ENCODE data around the gene PDE6G. TPM values are rescaled to one million over a fixed set of nuclear protein-coding genes. Genes with fewer than 3 reads are reported as not detected.

PDE6G gene
- total RNA-seq, 1 experiment from 2014 or later = not detected

- Histone ChIP-seq H3K4me1 (replicated peaks) (no peaks in the 10 kb centered on the region), H3K36me3 (peaks cover 100% of the 10 kb centered on the region), H3K27ac (no peak overlapping the region), H3K27me3 (replicated peaks) (no peaks in the 10 kb centered on the region), H3K9me3 (replicated peaks) (no peaks in the 10 kb centered on the region), H3K4me3 (no peak overlapping the region)
- no peak for DNase-seq (ENCODE audit: low read depth in 1 of 2, low spot score in 2 of 2)
Measured at GRCh38 chr17:81693509-81694210, 37.3 kb upstream of the PDE6G start.

GRCh38 chr17:81691608-81692007 is 35.3 kb upstream of the PDE6G start:
- Histone ChIP-seq H3K36me3 (peaks cover 100% of the 10 kb centered on the region), H3K27me3 (replicated peaks) (no peaks in the 10 kb centered on the region)
- DNase-seq (ENCODE audit: low read depth in 1 of 2, low spot score in 2 of 2) = no peak

GRCh38 chr17:81691196-81691595 is 34.9 kb upstream of the PDE6G start:
- Histone ChIP-seq H3K4me1 (replicated peaks) (no peaks in the 10 kb centered on the region), H3K4me3 (no peak overlapping the region), H3K27me3 (replicated peaks) (no peaks in the 10 kb centered on the region), H3K36me3 (peaks cover 100% of the 10 kb centered on the region), H3K9me3 (replicated peaks) (no peaks in the 10 kb centered on the region), H3K27ac (no peak overlapping the region)
- no peak for DNase-seq (ENCODE audit: low read depth in 1 of 2, low spot score in 2 of 2)

More at GRCh38 chr17:81691608-81692007, 35.3 kb upstream of the PDE6G start:
- H3K4me3 ChIP-seq = no peak overlapping the region
- no peak overlapping the region for H3K27ac ChIP-seq
- no peaks in the 10 kb centered on the region for H3K9me3 ChIP-seq (replicated peaks)
- H3K4me1 ChIP-seq (replicated peaks) = no peaks in the 10 kb centered on the region

GRCh38 chr17:81690549-81690948 is 34.2 kb upstream of the PDE6G start:
- no peak for DNase-seq (ENCODE audit: low read depth in 1 of 2, low spot score in 2 of 2)
- Histone ChIP-seq H3K27me3 (replicated peaks) (no peaks in the 10 kb centered on the region), H3K9me3 (replicated peaks) (no peaks in the 10 kb centered on the region), H3K27ac (no peak overlapping the region), H3K4me1 (replicated peaks) (peaks cover 2% of the 10 kb centered on the region), H3K36me3 (peaks cover 100% of the 10 kb centered on the region), H3K4me3 (no peak overlapping the region)

- Histone ChIP-seq H3K4me3 (no peak overlapping the region), H3K27ac (no peak overlapping the region), H3K27me3 (replicated peaks) (no peaks in the 10 kb centered on the region), H3K4me1 (replicated peaks) (peaks cover 6% of the 10 kb centered on the region), H3K9me3 (replicated peaks) (no peaks in the 10 kb centered on the region), H3K36me3 (peaks cover 100% of the 10 kb centered on the region)
- DNase-seq (ENCODE audit: low read depth in 1 of 2, low spot score in 2 of 2) = no peak
Measured at GRCh38 chr17:81690066-81690465, 33.7 kb upstream of the PDE6G start.

- Histone ChIP-seq H3K36me3 (peaks cover 97% of the 10 kb centered on the region), H3K27ac (no peak overlapping the region), H3K4me3 (no peak overlapping the region), H3K4me1 (replicated peaks) (peaks cover 16% of the 10 kb centered on the region), H3K9me3 (replicated peaks) (no peaks in the 10 kb centered on the region), H3K27me3 (replicated peaks) (no peaks in the 10 kb centered on the region)
- DNase-seq (ENCODE audit: low read depth in 1 of 2, low spot score in 2 of 2) = no peak
Measured at GRCh38 chr17:81688616-81689015, 32.3 kb upstream of the PDE6G start.

- no peak for DNase-seq (ENCODE audit: low read depth in 1 of 2, low spot score in 2 of 2)
- H3K36me3 ChIP-seq = peaks cover 94% of the 10 kb centered on the region
- no peaks in the 10 kb centered on the region for H3K9me3 ChIP-seq (replicated peaks)
- no peaks in the 10 kb centered on the region for H3K27me3 ChIP-seq (replicated peaks)
- no peak overlapping the region for H3K4me3 ChIP-seq
- H3K27ac ChIP-seq = no peak overlapping the region
- peaks cover 16% of the 10 kb centered on the region for H3K4me1 ChIP-seq (replicated peaks)
Measured at GRCh38 chr17:81687770-81688541, 31.6 kb upstream of the PDE6G start.

- Histone ChIP-seq H3K4me1 (replicated peaks) (peaks cover 27% of the 10 kb centered on the region), H3K36me3 (peaks cover 90% of the 10 kb centered on the region), H3K4me3 (no peak overlapping the region), H3K9me3 (replicated peaks) (no peaks in the 10 kb centered on the region), H3K27me3 (replicated peaks) (no peaks in the 10 kb centered on the region), H3K27ac (no peak overlapping the region)
- no peak for DNase-seq (ENCODE audit: low read depth in 1 of 2, low spot score in 2 of 2)
Measured at GRCh38 chr17:81686614-81687013, 30.3 kb upstream of the PDE6G start.

- Histone ChIP-seq H3K36me3 (peaks cover 89% of the 10 kb centered on the region), H3K9me3 (replicated peaks) (no peaks in the 10 kb centered on the region), H3K27ac (peak overlapping the region; percentile 94), H3K4me1 (replicated peaks) (peaks cover 29% of the 10 kb centered on the region), H3K27me3 (replicated peaks) (no peaks in the 10 kb centered on the region), H3K4me3 (peak overlapping the region; percentile 98)
- peak; percentile 52 to 82 for DNase-seq (ENCODE audit: low read depth in 1 of 2, low spot score in 2 of 2)
Measured at GRCh38 chr17:81685108-81685507, 28.8 kb upstream of the PDE6G start.

- no peaks in the 10 kb centered on the region for H3K27me3 ChIP-seq (replicated peaks)
- H3K4me1 ChIP-seq (replicated peaks) = peaks cover 29% of the 10 kb centered on the region
- H3K9me3 ChIP-seq (replicated peaks) = no peaks in the 10 kb centered on the region
- H3K4me3 ChIP-seq = peak overlapping the region; percentile 98
- no peak for DNase-seq (ENCODE audit: low read depth in 1 of 2, low spot score in 2 of 2)
- H3K36me3 ChIP-seq = peaks cover 85% of the 10 kb centered on the region
- peak overlapping the region; percentile 94 for H3K27ac ChIP-seq
Measured at GRCh38 chr17:81684442-81684911, 28.1 kb upstream of the PDE6G start.

GRCh38 chr17:81683584-81684441 is 27.5 kb upstream of the PDE6G start, which contains the start of the genes ARL16 and HGS:
Gene ARL16 (minus strand): TSS chr17:81683797. CDS start chr17:81683753, 44 bp downstream.
Gene HGS (plus strand): TSS chr17:81684011. CDS start chr17:81684067, 56 bp downstream.
- Histone ChIP-seq H3K36me3 (peaks cover 81% of the 10 kb centered on the region), H3K4me1 (replicated peaks) (peaks cover 29% of the 10 kb centered on the region), H3K27ac (peak within 1 kb of the TSS; percentile 94), H3K9me3 (replicated peaks) (no peaks in the 10 kb centered on the region), H3K27me3 (replicated peaks) (no peaks in the 10 kb centered on the region), H3K4me3 (peak within 1 kb of the TSS; percentile 98)
- DNase-seq (ENCODE audit: low read depth in 1 of 2, low spot score in 2 of 2) = peak; percentile 99 to 100

GRCh38 chr17:81683208-81683583 is 26.9 kb upstream of the PDE6G start:
- Histone ChIP-seq H3K27ac (peak overlapping the region; percentile 56), H3K4me1 (replicated peaks) (peaks cover 29% of the 10 kb centered on the region), H3K4me3 (peak overlapping the region; percentile 98), H3K9me3 (replicated peaks) (no peaks in the 10 kb centered on the region), H3K36me3 (peaks cover 74% of the 10 kb centered on the region), H3K27me3 (replicated peaks) (no peaks in the 10 kb centered on the region)
- peak; percentile 62 to 63 for DNase-seq (ENCODE audit: low read depth in 1 of 2, low spot score in 2 of 2)

GRCh38 chr17:81682565-81683207 is 26.3 kb upstream of the PDE6G start:
- H3K27me3 ChIP-seq (replicated peaks) = no peaks in the 10 kb centered on the region
- DNase-seq (ENCODE audit: low read depth in 1 of 2, low spot score in 2 of 2) = peak in 1 of 2 experiments; percentile 46
- peak overlapping the region; percentile 98 for H3K4me3 ChIP-seq
- H3K4me1 ChIP-seq (replicated peaks) = peaks cover 29% of the 10 kb centered on the region
- no peaks in the 10 kb centered on the region for H3K9me3 ChIP-seq (replicated peaks)
- H3K27ac ChIP-seq = peak overlapping the region; percentile 56
- H3K36me3 ChIP-seq = peaks cover 69% of the 10 kb centered on the region

Data from SJSA1 (cell line).